GM12892 (cell line): ENCODE measurements around the gene PRSS21.

Experiments
- POLR2A ChIP-seq: IDR thresholded peaks from 2 replicates; pipeline ENCODE4 v1.6.1; 2011; ENCODE audit warnings: low read depth, low read length, control low read depth
- POLR2AphosphoS5 ChIP-seq: IDR thresholded peaks from 2 replicates; pipeline ENCODE4 v1.6.1; 2011; ENCODE audit warnings: low read depth, low read length, control low read depth
- TAF1 ChIP-seq: IDR thresholded peaks from 2 replicates; pipeline ENCODE4 v1.6.1; 2011; ENCODE audit warnings: low read depth, mild to moderate bottlenecking, control low read depth, low read length, borderline replicate concordance

DNA sequence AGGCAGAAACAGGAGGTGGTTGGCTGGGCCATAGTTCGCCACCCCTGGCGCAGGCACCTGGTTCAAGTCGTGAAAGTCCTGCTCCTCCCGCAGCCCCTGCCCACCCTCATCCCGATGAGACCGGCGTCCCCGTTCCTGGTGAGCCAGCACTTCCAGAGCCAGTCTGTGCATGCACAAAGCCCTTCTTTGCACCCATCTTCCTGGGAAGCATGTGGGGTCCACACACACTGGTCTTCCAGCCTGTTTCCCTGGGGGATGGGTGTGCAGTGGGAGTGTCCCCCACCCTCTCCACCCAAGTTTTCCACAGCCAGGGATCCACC lies 11.4 kb downstream of the PRSS21 start:
- TF ChIP-seq POLR2A (no peak), POLR2AphosphoS5 (no peak), TAF1 (no peak)
